Activated T-helper 2 cell treated with anti-CD3 and anti-CD28 coated beads, Interferon-gamma antibody, Interleukin-2, Interleukin-4, amounts not matched to agents 10 μg/mL and 5 μg/mL and 100 μg/mL, durations not matched to agents 14 hours and 24 hours and 36 hours (primary cell): ENCODE results near the gene IGFBP4. TPM values are rescaled to one million over a fixed set of nuclear protein-coding genes. Genes with fewer than 3 reads are reported as not detected.

Experiments
- DNase-seq: peaks from one replicate; pipeline ENCODE4 v3.0.0; 2021; ENCODE audit warnings: low spot score
- H3K27ac Mint-ChIP-seq: one replicate; pipeline ENCODE4 v1.8.0; 2021; ENCODE audit warnings: mixed read lengths
- H3K27me3 Mint-ChIP-seq: one replicate; pipeline ENCODE4 v1.8.0; 2021; ENCODE audit warnings: low read depth, mixed read lengths
- H3K36me3 Mint-ChIP-seq: one replicate; pipeline ENCODE4 v1.8.0; 2021; ENCODE audit warnings: low read depth, mixed read lengths
- H3K4me1 Mint-ChIP-seq: one replicate; pipeline ENCODE4 v1.8.0; 2021; ENCODE audit warnings: low read depth, mixed read lengths
- H3K4me3 Mint-ChIP-seq: one replicate; pipeline ENCODE4 v1.8.0; 2021; ENCODE audit warnings: low read depth, mild to moderate bottlenecking, moderate library complexity, mixed read lengths
- H3K9me3 Mint-ChIP-seq: one replicate; pipeline ENCODE4 v1.8.0; 2021; ENCODE audit warnings: mixed read lengths
- intact Hi-C: fragments of 100-400 bp; cut with micrococcal nuclease; formaldehyde crosslinking; loops from one replicate; pipeline ENCODE4 v1.15.1; 2023
- total RNA-seq: library from RNA; stranded (reverse); gene quantifications from 2 replicates; pipeline ENCODE4 v1.2.3, GENCODE V29; 2022

IGFBP4 gene
- total RNA-seq, 1 donor from 2014 or later: 59.3 TPM

DNA sequence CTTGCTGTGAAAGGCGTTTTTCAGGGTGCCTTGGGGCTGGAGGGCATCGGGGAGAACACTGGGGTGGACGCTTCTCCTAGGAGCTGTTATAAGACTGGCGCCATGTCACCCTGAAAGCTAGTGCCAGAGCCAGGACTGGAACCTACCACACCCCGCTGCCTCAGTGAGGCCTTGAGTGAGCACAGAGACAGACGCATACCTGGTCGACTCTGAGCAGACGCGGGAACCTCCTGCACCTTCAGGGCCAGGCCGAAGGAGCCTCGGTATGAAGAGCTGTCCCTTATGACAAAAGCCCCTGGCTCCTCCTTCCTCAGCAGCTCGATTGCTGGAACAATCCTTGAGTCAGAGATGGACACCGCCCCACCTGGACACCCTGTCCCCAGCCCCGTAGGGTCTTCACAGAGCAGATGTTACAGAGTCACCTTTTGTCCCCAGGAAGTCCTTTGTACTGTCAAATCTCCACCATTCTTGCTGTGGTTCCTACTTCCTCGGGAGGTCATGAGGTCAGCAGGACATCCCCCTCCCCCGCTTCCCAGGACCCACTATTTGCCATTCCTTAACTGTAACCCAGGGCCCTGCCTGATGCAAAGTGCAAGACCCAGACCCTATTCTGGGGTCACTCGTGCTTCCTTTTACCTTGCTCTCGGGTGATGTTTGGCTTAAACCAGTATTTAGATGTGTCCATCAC is 41.2 kb downstream of the IGFBP4 start:
- DNase-seq: no peak
- Mint-ChIP-seq H3K4me3 (no peak overlapping the region), H3K4me1 (peaks cover 79% of the 10 kb centered on the region), H3K27me3 (no peaks in the 10 kb centered on the region), H3K27ac (peak overlapping the region; percentile 11), H3K9me3 (no peaks in the 10 kb centered on the region), H3K36me3 (peaks cover 3% of the 10 kb centered on the region)
- intact Hi-C loops: loop anchor here (5.0 kb wide), 1 partner anchor 37 kb away; no protein-coding TSS in a partner anchor

DNA sequence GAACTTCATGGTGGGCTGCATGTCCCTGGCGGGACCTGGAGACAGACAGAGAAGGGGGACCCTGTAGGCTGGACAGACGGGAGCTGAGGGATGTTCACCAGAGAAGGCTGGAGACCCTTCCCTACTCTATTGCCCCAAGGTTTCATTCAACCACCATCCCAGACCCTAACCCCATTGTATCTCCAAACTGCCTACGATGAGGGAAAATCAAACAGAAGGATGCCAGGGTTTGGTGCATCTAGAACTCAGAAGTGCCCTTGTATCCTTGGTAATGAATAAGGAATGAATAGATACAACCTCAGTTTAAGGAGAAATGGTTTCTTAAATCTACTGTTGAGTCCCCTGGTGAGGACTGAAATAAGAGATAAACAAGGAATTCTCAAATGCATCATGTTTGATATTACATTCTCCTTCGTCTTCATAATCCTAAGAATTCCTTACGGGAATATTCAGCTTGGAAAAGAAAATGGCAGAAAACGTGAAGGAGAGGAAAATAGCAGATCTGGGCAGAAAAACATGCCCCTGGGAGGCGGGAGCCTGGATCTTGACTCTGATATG is 41.8 kb downstream of the IGFBP4 start:
- DNase-seq: no peak
- Mint-ChIP-seq H3K4me3 (no peak overlapping the region), H3K4me1 (peaks cover 77% of the 10 kb centered on the region), H3K27ac (peak overlapping the region; percentile 11), H3K36me3 (peaks cover 3% of the 10 kb centered on the region), H3K9me3 (no peaks in the 10 kb centered on the region), H3K27me3 (no peaks in the 10 kb centered on the region)
- intact Hi-C loops: loop anchor here (5.0 kb wide), 1 partner anchor 38 kb away; no protein-coding TSS in a partner anchor

DNA sequence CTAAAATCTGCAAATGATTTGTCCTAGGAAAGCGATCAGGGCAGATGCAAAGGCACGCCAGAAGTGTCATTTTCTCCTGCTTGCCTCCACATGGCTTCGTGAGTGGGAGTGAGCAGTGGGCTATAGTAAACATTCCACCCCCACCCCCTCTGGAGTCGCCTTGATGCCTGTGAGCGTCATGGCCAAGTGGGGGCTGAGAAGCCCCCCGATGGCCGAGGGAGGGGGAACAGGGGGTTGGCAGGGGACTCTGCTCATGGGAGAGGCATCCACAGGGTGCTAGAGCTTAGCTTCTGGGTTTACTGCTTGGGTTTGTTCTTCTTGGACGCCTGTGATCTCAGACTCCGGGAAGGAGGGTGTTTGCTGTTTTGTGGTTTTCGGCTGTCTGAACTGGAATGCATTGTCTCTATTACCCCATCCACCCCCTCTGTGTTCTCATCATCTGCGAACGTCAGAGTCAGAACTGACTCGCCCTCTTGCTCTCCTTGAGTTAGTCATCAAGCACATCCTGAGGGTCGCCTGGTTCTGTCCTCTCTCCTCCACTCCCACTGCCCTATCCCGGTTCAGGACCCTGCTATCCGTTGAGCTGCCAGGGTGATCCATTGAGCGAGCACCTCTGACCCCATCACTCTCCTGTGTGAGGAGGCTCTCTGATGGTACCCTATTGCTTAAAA is 42.7 kb downstream of the IGFBP4 start:
- H3K4me3 Mint-ChIP-seq: no peak overlapping the region
- H3K27me3 Mint-ChIP-seq: no peaks in the 10 kb centered on the region
- H3K9me3 Mint-ChIP-seq: no peaks in the 10 kb centered on the region
- no peaks in the 10 kb centered on the region for H3K36me3 Mint-ChIP-seq
- H3K4me1 Mint-ChIP-seq: peaks cover 77% of the 10 kb centered on the region
- no peak for DNase-seq
- intact Hi-C loops: no loop called here
- H3K27ac Mint-ChIP-seq: peak overlapping the region; percentile 81

DNA sequence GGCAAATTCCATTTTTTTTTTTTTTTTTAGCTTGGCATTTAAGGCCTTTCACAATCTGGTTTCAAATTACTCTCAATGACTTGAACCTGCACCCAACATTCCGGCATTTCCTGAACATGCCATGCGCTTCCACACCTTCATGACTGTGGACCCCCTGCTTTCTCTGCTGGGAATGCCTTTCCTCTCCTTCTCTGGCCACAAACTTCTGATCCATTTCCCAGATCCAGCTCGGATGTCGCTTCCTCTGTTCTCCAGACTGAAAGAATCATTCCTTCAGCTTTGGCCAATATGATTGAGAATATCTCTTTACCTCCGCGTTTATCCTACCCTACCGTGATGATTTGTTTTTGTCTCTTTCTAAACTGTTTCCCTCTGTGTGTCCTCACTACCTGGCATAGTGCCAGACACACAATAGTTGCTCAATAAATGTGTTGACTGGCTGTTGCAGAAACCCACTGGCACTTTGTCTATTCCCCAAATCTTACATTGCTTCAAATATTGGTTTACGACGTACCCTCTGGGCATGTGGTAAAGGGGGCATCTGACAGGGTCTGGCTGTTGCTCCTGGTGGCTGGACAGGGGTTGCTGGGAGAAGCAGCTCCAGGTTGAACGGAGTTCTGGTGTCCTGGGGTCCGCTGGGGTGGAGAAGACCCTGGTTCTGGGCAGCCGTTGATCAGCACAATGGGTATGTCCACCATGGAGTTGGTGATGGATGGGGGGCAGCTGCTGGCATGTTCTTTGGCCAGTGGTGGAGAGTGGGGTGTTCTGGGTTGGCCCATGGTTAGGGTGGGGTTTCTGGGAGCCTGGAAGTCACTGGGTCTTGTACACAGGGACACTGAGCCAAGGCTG is 43.5 kb downstream of the IGFBP4 start:
- no peak for DNase-seq
- no peaks in the 10 kb centered on the region for H3K9me3 Mint-ChIP-seq
- intact Hi-C loops: no loop called here
- H3K4me3 Mint-ChIP-seq: no peak overlapping the region
- no peaks in the 10 kb centered on the region for H3K36me3 Mint-ChIP-seq
- peaks cover 74% of the 10 kb centered on the region for H3K4me1 Mint-ChIP-seq
- no peaks in the 10 kb centered on the region for H3K27me3 Mint-ChIP-seq
- H3K27ac Mint-ChIP-seq: no peak overlapping the region

DNA sequence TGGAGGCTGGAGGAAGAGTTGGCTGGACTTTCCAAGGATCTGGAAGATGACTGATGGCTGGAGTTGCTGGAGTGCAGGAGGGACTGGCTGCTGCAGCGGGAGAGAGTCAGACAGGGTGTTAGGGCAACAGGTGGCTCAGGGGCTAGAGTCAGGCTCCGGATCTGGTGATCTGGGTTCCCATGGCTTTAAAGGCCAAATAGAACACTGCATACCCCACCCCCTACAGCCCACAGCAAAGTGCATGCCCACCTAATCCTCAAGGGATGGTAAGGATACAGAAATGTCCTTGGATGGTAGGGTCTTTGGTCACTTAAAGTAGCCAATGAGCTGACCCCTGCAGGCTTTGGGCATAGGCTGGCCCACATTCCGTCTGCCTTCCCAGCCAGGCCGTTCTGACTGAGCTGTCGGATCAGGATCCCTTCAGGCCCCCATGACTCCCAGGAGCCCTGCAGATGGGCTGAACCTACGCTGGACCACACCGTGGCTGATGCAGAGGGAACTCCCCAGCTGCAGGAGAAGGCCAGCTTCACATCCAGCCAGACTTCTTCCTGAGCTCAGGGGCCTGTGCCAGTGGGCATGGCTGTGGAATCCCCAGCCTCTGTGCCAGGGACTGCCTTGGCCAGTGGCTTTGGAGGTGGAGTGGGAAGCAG is 44.2 kb downstream of the IGFBP4 start:
- intact Hi-C loops: no loop called here
- Mint-ChIP-seq H3K27ac (no peak overlapping the region), H3K9me3 (no peaks in the 10 kb centered on the region), H3K36me3 (no peaks in the 10 kb centered on the region), H3K4me1 (peaks cover 68% of the 10 kb centered on the region), H3K4me3 (no peak overlapping the region), H3K27me3 (no peaks in the 10 kb centered on the region)
- no peak for DNase-seq

DNA sequence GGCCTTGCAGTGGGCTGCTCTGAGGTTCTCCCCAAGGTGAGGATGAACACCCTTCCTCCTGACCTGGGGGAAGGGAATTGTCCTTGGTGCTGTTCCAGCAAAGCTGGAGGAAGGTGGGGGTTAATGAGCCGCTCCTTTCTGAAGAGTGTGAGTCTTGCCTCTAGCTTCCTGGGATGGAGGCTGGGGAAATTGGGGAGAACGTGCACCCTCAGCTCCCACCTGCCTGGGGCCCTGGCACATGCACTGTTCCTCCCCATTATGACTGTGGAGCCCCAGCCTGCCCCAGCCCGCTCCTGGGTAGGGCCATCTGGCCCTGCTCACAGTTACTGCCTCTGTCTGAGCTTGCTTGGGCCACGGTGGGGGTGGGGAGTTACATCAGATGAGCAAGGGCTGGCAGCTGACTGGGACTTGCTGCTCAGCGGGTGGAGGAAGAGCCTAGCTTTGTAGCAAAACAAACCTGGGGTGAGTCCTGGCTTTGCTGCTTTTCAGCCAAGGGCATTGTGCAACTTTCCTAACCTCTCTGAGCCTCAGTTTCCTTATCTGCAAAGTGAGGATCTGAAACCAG is 47.1 kb downstream of the IGFBP4 start:
- no peaks in the 10 kb centered on the region for H3K27me3 Mint-ChIP-seq

DNA sequence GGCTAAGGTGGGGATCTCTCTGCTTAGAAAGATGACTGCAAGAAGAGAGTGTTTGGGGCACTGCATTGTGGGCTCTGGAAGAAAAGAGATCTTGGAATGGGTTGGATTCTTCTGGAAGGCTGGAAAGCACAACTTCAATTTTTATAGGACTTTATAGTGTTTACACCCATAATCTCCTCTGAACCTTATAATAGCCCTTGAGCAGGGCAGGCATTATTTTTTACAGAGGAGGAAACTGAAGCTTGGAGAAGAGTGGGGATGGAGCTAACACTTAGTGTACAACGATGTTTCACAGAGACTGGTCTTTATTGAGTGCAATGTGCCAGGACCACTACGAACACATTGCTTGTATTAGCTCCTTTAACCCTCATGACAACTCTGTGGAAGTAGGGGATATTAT is 47.7 kb downstream of the IGFBP4 start:
- intact Hi-C loops: no loop called here
- Mint-ChIP-seq H3K27ac (no peak overlapping the region), H3K9me3 (no peaks in the 10 kb centered on the region), H3K4me3 (no peak overlapping the region), H3K27me3 (no peaks in the 10 kb centered on the region), H3K4me1 (peaks cover 48% of the 10 kb centered on the region), H3K36me3 (no peaks in the 10 kb centered on the region)
- no peak for DNase-seq

More for the DNA sequence above, 47.1 kb downstream of the IGFBP4 start:
- Mint-ChIP-seq H3K36me3 (no peaks in the 10 kb centered on the region), H3K4me1 (peaks cover 54% of the 10 kb centered on the region), H3K4me3 (no peak overlapping the region), H3K27ac (peak overlapping the region; percentile 25), H3K9me3 (no peaks in the 10 kb centered on the region)
- no peak for DNase-seq
- intact Hi-C loops: no loop called here

DNA sequence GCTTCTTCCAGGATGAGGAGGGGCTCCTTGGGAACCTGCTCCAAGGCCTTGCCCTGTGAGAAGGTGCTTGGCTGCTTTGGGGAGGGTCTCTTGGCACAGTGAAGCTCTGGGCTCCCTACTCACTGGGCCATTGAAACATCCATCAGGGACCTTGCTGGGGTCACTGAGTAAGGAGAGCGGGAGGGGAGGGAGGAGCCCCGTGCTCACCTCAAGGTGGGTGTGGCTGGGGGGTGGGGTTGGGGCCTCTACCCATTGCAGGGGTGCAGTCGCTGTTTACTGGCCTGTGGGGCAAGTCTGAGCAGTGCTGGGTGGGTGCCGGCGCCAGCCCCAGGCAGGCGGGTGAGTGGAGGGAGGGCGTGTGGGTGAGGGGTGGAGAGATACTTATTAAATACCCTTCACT is 48.2 kb downstream of the IGFBP4 start:
- DNase-seq: no peak
- no peak overlapping the region for H3K27ac Mint-ChIP-seq
- H3K4me1 Mint-ChIP-seq: peaks cover 43% of the 10 kb centered on the region
- no peak overlapping the region for H3K4me3 Mint-ChIP-seq
- H3K36me3 Mint-ChIP-seq: no peaks in the 10 kb centered on the region
- intact Hi-C loops: no loop called here
- H3K9me3 Mint-ChIP-seq: no peaks in the 10 kb centered on the region
- H3K27me3 Mint-ChIP-seq: no peaks in the 10 kb centered on the region

DNA sequence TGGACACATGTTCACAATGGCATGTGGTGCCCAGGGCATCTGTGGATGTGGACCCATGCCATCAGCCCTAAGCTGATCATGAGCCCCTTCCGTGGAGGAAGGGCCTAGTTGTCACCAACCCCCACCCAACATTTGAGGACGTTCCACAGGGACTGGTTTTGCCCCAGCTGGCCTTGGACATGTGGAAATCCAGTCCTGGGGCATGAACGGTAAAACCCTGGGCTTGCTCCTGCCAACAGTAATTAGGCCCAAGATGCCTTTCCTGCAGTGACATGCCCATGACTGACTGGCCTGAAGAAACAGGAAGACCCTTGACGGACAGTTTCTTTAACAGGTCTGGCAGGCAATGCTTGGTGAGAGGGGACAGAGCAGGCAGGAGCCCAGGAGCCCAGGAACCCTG is 50.4 kb downstream of the IGFBP4 start:
- DNase-seq: no peak
- peaks cover 32% of the 10 kb centered on the region for H3K4me1 Mint-ChIP-seq
- no peaks in the 10 kb centered on the region for H3K27me3 Mint-ChIP-seq
- H3K27ac Mint-ChIP-seq: no peak overlapping the region
- H3K9me3 Mint-ChIP-seq: no peaks in the 10 kb centered on the region
- no peaks in the 10 kb centered on the region for H3K36me3 Mint-ChIP-seq
- no peak overlapping the region for H3K4me3 Mint-ChIP-seq
- intact Hi-C loops: no loop called here

DNA sequence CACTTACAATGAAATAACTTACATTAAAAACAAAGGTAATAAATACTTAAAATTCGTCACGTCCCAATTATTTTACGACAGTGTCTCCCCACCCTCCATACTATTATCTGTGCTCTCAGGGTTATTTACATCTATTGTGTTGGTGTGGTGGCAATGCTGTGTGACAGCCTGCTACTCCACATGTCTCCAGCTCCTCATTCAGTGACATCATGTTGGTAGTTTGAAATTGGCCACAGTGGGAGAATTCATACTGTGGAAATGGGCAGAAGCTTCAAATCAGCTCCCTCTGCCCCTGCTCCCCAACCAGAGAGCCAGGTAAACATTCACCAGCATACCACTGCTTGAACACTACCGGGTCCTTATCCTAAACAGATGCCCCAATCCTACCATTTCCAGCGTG is 51.9 kb downstream of the IGFBP4 start:
- Mint-ChIP-seq H3K27ac (no peak overlapping the region), H3K4me3 (no peak overlapping the region), H3K27me3 (no peaks in the 10 kb centered on the region), H3K9me3 (no peaks in the 10 kb centered on the region), H3K4me1 (peaks cover 20% of the 10 kb centered on the region), H3K36me3 (no peaks in the 10 kb centered on the region)
- DNase-seq: no peak
- intact Hi-C loops: no loop called here

DNA sequence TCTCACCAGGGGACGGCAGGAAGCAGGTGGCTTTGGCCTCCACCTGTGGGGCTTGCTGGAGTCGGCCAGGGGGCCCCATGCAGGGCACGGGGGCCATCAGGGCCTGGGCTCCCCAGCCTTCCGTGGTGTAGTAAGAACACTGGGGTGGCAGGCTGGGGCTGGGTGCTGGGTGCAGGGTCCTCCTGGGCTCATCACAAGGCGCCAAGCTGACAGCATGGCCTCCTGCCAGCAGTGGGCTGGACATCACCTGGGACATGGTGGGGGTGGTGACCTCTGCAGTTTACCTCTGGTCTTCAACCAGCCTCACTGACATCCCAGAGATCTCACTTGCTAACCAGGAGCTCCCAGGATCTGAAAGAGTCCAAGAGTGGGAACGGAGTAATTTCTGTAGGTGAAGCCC is 52.9 kb downstream of the IGFBP4 start:
- Mint-ChIP-seq H3K9me3 (no peaks in the 10 kb centered on the region), H3K27ac (no peak overlapping the region), H3K27me3 (no peaks in the 10 kb centered on the region), H3K4me3 (no peak overlapping the region), H3K36me3 (no peaks in the 10 kb centered on the region), H3K4me1 (peaks cover 10% of the 10 kb centered on the region)
- intact Hi-C loops: no loop called here
- DNase-seq: no peak
